ENCODE data around the gene HJURP. TPM values are rescaled to one million over a fixed set of nuclear protein-coding genes. Genes with fewer than 3 reads are reported as not detected.

The HJURP gene
- total RNA-seq, 4 donors from 2014 or later: 0.22 to 0.60 TPM; not detected in 2

GRCh38 chr2:233828546-233829192 lies 25.7 kb downstream of the HJURP start:
- TF ChIP-seq EP300 (IDR thresholded peaks at IDR 0.05): no peak
- no peak for TF ChIP-seq CTCF (IDR thresholded peaks at IDR 0.05)
- no peak for TF ChIP-seq POLR2A (IDR thresholded peaks at IDR 0.05)
- H3K27ac ChIP-seq: no peak overlapping the region
- H3K27me3 ChIP-seq: no peaks in the 10 kb centered on the region
- no peaks in the 10 kb centered on the region for H3K4me1 ChIP-seq
- H3K4me3 ChIP-seq: no peak overlapping the region
- H3K36me3 ChIP-seq: no peaks in the 10 kb centered on the region
- no peaks in the 10 kb centered on the region for H3K9me3 ChIP-seq
- WGBS, 2 donors: 79 to 81% methylated on average over 11 to 16 of the region's 24 CpGs
- DNase-seq (ENCODE audit: low spot score in 2 of 2): no peak

GRCh38 chr2:233824373-233824772 lies 30.0 kb downstream of the HJURP start:
- Histone ChIP-seq H3K36me3 (no peaks in the 10 kb centered on the region), H3K27ac (no peak overlapping the region), H3K9me3 (no peaks in the 10 kb centered on the region), H3K4me3 (no peak overlapping the region), H3K27me3 (no peaks in the 10 kb centered on the region), H3K4me1 (no peaks in the 10 kb centered on the region)
- no peak for DNase-seq (ENCODE audit: low spot score in 2 of 2)
- 69 to 72% methylated on average over 7 of the region's 7 CpGs for WGBS, 2 donors
- TF ChIP-seq CTCF (IDR thresholded peaks at IDR 0.05) (no peak), EP300 (IDR thresholded peaks at IDR 0.05) (no peak), POLR2A (IDR thresholded peaks at IDR 0.05) (no peak)

GRCh38 chr2:233823731-233824121 lies 30.6 kb downstream of the HJURP start:
- Histone ChIP-seq H3K9me3 (no peaks in the 10 kb centered on the region), H3K4me1 (no peaks in the 10 kb centered on the region), H3K4me3 (no peak overlapping the region), H3K36me3 (no peaks in the 10 kb centered on the region), H3K27me3 (no peaks in the 10 kb centered on the region), H3K27ac (no peak overlapping the region)
- WGBS, 2 donors: 80 to 88% methylated on average over 7 to 8 of the region's 8 CpGs
- DNase-seq (ENCODE audit: low spot score in 2 of 2): no peak
- TF ChIP-seq EP300 (IDR thresholded peaks at IDR 0.05) (no peak), CTCF (IDR thresholded peaks at IDR 0.05) (no peak), POLR2A (IDR thresholded peaks at IDR 0.05) (no peak)

- no peaks in the 10 kb centered on the region for H3K4me1 ChIP-seq
- no peaks in the 10 kb centered on the region for H3K27me3 ChIP-seq
- 78 to 85% methylated on average over 23 to 25 of the region's 25 CpGs for WGBS, 2 donors
- TF ChIP-seq CTCF (IDR thresholded peaks at IDR 0.05) (no peak), EP300 (IDR thresholded peaks at IDR 0.05) (no peak), POLR2A (IDR thresholded peaks at IDR 0.05) (no peak)
- H3K36me3 ChIP-seq: no peaks in the 10 kb centered on the region
- DNase-seq (ENCODE audit: low spot score in 2 of 2): no peak
- H3K27ac ChIP-seq: no peak overlapping the region
- no peak overlapping the region for H3K4me3 ChIP-seq
- H3K9me3 ChIP-seq: no peaks in the 10 kb centered on the region
Observed at GRCh38 chr2:233822781-233823730, 31.3 kb downstream of the HJURP start.
